GM12878 (cell line): ENCODE data around the gene ANO10. TPM values are rescaled to one million over a fixed set of nuclear protein-coding genes. Genes with fewer than 3 reads are reported as not detected.

Experiments
- ATAC-seq: fragments of 200-7000 bp; cut with Tn5 transposase; 3 replicates; pipeline ENCODE4 v1.9.1; 2020; ENCODE audit warnings: mild to moderate bottlenecking, moderate library complexity
- BruUV-seq: library from RNA; stranded (reverse); fragments of 400-500 nt; replicated peaks from 2 replicates; lab custom pipeline; 2021; lab: Mats Ljungman, UMichigan
- CTCF ChIA-PET: fragments of 300-600 bp; sonication (Branson Sonifier 250); formaldehyde crosslinking; extraction: SDS; loops from one replicate; lab custom pipeline; 2021; ENCODE audit warnings: inconsistent platforms; lab: Yijun Ruan, JAX
- POLR2A ChIA-PET: fragments of 350-600 bp; formaldehyde crosslinking; extraction: SDS; loops from one replicate; lab custom pipeline; 2021; ENCODE audit warnings: inconsistent platforms; lab: Charles Lee
- RAD21 ChIA-PET: fragments of 300-600 bp; sonication (Branson Sonifier 250); formaldehyde crosslinking; loops from one replicate; lab custom pipeline; 2023; ENCODE audit warnings: antibody characterized with exemption; ENCODE audit not compliant: unreplicated experiment; lab: Charles Lee
- SMC1A ChIA-PET: fragments of 300-600 bp; sonication (Branson Sonifier 250); formaldehyde crosslinking; loops from one replicate; lab custom pipeline; 2023; ENCODE audit not compliant: unreplicated experiment, uncharacterized antibody; lab: Charles Lee
- DNase-seq: peaks from one replicate; pipeline ENCODE4 v3.0.0-alpha.2; 2011; ENCODE audit warnings: low read depth, low spot score
- FAIRE-seq: peaks from 3 replicates; lab custom pipeline; 2011; peaks lifted over from hg19 to GRCh38; lab: Jason Lieb, UNC
- H2AFZ ChIP-seq: 2 replicates; pipeline ENCODE4 v1.6.0; 2011; ENCODE audit warnings: low read depth, low read length, control low read depth; ENCODE audit not compliant: control insufficient read depth
- H3K27ac ChIP-seq: 2 replicates; pipeline ENCODE4 v1.5.1; 2011; ENCODE audit warnings: control low read depth; ENCODE audit not compliant: control insufficient read depth, insufficient read depth
- H3K27me3 ChIP-seq, 2 experiments: replicated peaks in 1 of 2; 2 replicates each; pipeline versions ENCODE4 v1.6.0 to v1.6.1; 2011; ENCODE audit warnings: low read length in 1 of 2; ENCODE audit not compliant: control insufficient read depth in 2 of 2, insufficient read depth in 2 of 2
- H3K36me3 ChIP-seq, 2 experiments: 2 replicates each; pipeline ENCODE4 v1.5.1; 2011; ENCODE audit warnings: low read length in 1 of 2; ENCODE audit not compliant: control insufficient read depth in 2 of 2, insufficient read depth in 2 of 2
- H3K4me1 ChIP-seq: 2 replicates; pipeline ENCODE4 v1.6.1; 2011; ENCODE audit warnings: mild to moderate bottlenecking, low read length, moderate library complexity, mixed read lengths; ENCODE audit not compliant: control insufficient read depth, insufficient read depth
- H3K4me2 ChIP-seq: 2 replicates; pipeline ENCODE4 v1.6.0; 2011; ENCODE audit warnings: control low read depth; ENCODE audit not compliant: control insufficient read depth, insufficient read depth
- H3K4me3 ChIP-seq: fragments of 200-600 bp; sonication (generic); 2 replicates; pipeline ENCODE4 v1.5.1; 2016
- H3K79me2 ChIP-seq: 2 replicates; pipeline ENCODE4 v1.6.0; 2011; ENCODE audit warnings: low read length; ENCODE audit not compliant: control insufficient read depth, insufficient read depth
- H3K9ac ChIP-seq: 2 replicates; pipeline ENCODE4 v1.8.0; 2011; ENCODE audit warnings: low read length, control low read depth, mixed read lengths; ENCODE audit not compliant: control insufficient read depth, insufficient read depth
- H3K9me3 ChIP-seq: replicated peaks from 3 replicates; pipeline ENCODE4 v1.5.1; 2011; ENCODE audit warnings: mild to moderate bottlenecking, low read length; ENCODE audit not compliant: control insufficient read depth, insufficient read depth
- H4K20me1 ChIP-seq: 2 replicates; pipeline ENCODE4 v1.6.0; 2011; ENCODE audit not compliant: control insufficient read depth, insufficient read depth
- ATF3 ChIP-seq: IDR thresholded peaks from 2 replicates; pipeline ENCODE4 v1.6.1; 2011; ENCODE audit warnings: low read depth, mild to moderate bottlenecking, low read length, moderate library complexity, borderline replicate concordance; ENCODE audit errors: extremely low read depth
- BACH1 ChIP-seq: fragments of 450-650 bp; IDR thresholded peaks from 2 replicates; pipeline ENCODE4 v1.6.1; 2017; ENCODE audit warnings: mild to moderate bottlenecking, borderline replicate concordance
- IRF4 ChIP-seq: IDR thresholded peaks from 2 replicates; pipeline ENCODE4 v1.6.1; 2011; ENCODE audit warnings: low read depth, low read length
- NR2C2 ChIP-seq: IDR thresholded peaks from 2 replicates; pipeline ENCODE4 v1.6.1; 2011; ENCODE audit warnings: borderline replicate concordance, low read depth; ENCODE audit not compliant: control insufficient read depth, insufficient read length
- SMAD5 ChIP-seq: IDR thresholded peaks from 2 replicates; pipeline ENCODE4 v1.6.1; 2016; ENCODE audit warnings: antibody characterized with exemption, low read depth
- SPI1 ChIP-seq: IDR thresholded peaks from 2 replicates; pipeline ENCODE4 v1.6.1; 2011; ENCODE audit warnings: low read depth, mild to moderate bottlenecking, low read length, moderate library complexity, borderline replicate concordance; ENCODE audit not compliant: insufficient read depth
- WGBS: methylation state at CpG from one replicate; pipeline ENCODE4 v1.1.6; 2016; ENCODE audit warnings: low lambda C conversion rate; ENCODE audit not compliant: insufficient replicate concordance, insufficient coverage; ENCODE audit errors: missing lambda C conversion rate; 5-methylcytosine and 5-hydroxymethylcytosine counted together
- in situ Hi-C: fragments of 300-500 bp; cut with MboI; formaldehyde crosslinking; loops from 9 replicates; pipeline ENCODE4 v1.14.3; 2018; ENCODE audit warnings: mixed read lengths
- intact Hi-C: fragments of 100-400 bp; cut with micrococcal nuclease; formaldehyde crosslinking; loops from one replicate; pipeline ENCODE4 v1.14.2; 2022; ENCODE audit not compliant: unreplicated experiment
- polyA plus RNA-seq, 11 experiments: library from polyadenylated mRNA; depleted of rRNA in 4 of 11; unstranded in 6 of 11; stranded (reverse) in 5 of 11; fragments of >200 nt; fragmentation: Nextera tagmentation in 4 of 11; fragmentation: Illumina TruSeq in 1 of 11; extraction: Ambion mirVana in 4 of 11; extraction: Trizol in 1 of 11; gene quantifications; 1 replicate in 1 of 11; 2 replicates in 10 of 11; pipeline versions ENCODE4 v1.2.1 to v1.2.3, GENCODE V29; 2011 to 2016; ENCODE audit warnings: inconsistent platforms in 2 of 11, missing spikeins in 2 of 11, low read depth in 1 of 11
- total RNA-seq, 4 experiments: library from RNA; depleted of rRNA in 3 of 4; stranded (reverse); fragments of >200 nt in 3 of 4; fragmentation: Illumina TruSeq in 1 of 4; extraction: Trizol in 1 of 4; gene quantifications; 2 replicates each; pipeline versions ENCODE4 v1.2.1 to v1.2.3, GENCODE V29; 2013 to 2021
- TF ChIP-seq, protein P1 (sequence below): IDR thresholded peaks from 2 replicates; pipeline ENCODE4 v1.6.1; 2011; ENCODE audit warnings: borderline replicate concordance, low read depth, mild to moderate bottlenecking, moderate library complexity, mixed read lengths, low read length; ENCODE audit not compliant: insufficient read depth; ENCODE audit errors: extremely low read length
- TF ChIP-seq, protein P2 (sequence below): fragments of 450-650 bp; IDR thresholded peaks from 2 replicates; pipeline ENCODE4 v1.6.1; 2017; ENCODE audit warnings: low read depth, mild to moderate bottlenecking, moderate library complexity

ANO10 gene
- total and polyA plus RNA-seq, 10 of the 15 experiments (the other 5 are each of a cell fraction or from before 2014, with no cell fraction given): 0.29 to 21.9 (median 1.6) TPM

GRCh38 chr3:43319376-43319775, 302.4 kb downstream of the ANO10 start:
- no peak overlapping the region for H3K9ac ChIP-seq
- FAIRE-seq (no peak), ATAC-seq (no peak), DNase-seq (no peak)
- peaks cover 2% of the 10 kb centered on the region; the same call in 2 of the 3 replicates for H3K9me3 ChIP-seq
- no peak overlapping the region for H3K4me3 ChIP-seq
- BruUV-seq: no TSS peak
- H2AFZ ChIP-seq: no peak overlapping the region
- CTCF ChIA-PET: no interaction called here
- 88% methylated on average over 6 of the region's 6 CpGs for WGBS
- no peak overlapping the region for H3K4me2 ChIP-seq
- no peak overlapping the region for H3K27ac ChIP-seq
- no peaks in the 10 kb centered on the region for H4K20me1 ChIP-seq
- H3K4me1 ChIP-seq: no peaks in the 10 kb centered on the region
- POLR2A ChIA-PET: no interaction called here
- TF ChIP-seq, protein P1, sequence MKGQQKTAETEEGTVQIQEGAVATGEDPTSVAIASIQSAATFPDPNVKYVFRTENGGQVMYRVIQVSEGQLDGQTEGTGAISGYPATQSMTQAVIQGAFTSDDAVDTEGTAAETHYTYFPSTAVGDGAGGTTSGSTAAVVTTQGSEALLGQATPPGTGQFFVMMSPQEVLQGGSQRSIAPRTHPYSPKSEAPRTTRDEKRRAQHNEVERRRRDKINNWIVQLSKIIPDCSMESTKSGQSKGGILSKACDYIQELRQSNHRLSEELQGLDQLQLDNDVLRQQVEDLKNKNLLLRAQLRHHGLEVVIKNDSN: no peak
- TF ChIP-seq, protein P2, sequence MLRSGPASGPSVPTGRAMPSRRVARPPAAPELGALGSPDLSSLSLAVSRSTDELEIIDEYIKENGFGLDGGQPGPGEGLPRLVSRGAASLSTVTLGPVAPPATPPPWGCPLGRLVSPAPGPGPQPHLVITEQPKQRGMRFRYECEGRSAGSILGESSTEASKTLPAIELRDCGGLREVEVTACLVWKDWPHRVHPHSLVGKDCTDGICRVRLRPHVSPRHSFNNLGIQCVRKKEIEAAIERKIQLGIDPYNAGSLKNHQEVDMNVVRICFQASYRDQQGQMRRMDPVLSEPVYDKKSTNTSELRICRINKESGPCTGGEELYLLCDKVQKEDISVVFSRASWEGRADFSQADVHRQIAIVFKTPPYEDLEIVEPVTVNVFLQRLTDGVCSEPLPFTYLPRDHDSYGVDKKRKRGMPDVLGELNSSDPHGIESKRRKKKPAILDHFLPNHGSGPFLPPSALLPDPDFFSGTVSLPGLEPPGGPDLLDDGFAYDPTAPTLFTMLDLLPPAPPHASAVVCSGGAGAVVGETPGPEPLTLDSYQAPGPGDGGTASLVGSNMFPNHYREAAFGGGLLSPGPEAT: no peak
- TF ChIP-seq SPI1: no peak
- no peak for TF ChIP-seq BACH1
- no peak for TF ChIP-seq SMAD5
- TF ChIP-seq IRF4: no peak
- no peak for TF ChIP-seq ATF3
- TF ChIP-seq NR2C2: no peak
- H3K27me3 ChIP-seq: no peaks in the 10 kb centered on the region
- RAD21 ChIA-PET: no interaction called here
- no peaks in the 10 kb centered on the region; the same call in 1 of the 2 replicates for H3K79me2 ChIP-seq
- intact Hi-C loops: no loop called here
- in situ Hi-C loops: no loop called here
- SMC1A ChIA-PET: interaction anchor here (0.6 to 1.9 kb wide), 4 partner anchors 8 to 535 kb away, joined by 3 to 6 read pairs (median 3); no protein-coding TSS in a partner anchor
- no peaks in the 10 kb centered on the region for H3K36me3 ChIP-seq
